H1 (cell line): ENCODE measurements around the gene KCNC1. TPM values are rescaled to one million over a fixed set of nuclear protein-coding genes. Genes with fewer than 3 reads are reported as not detected.

Source experiments
- GABPA ChIP-seq: IDR thresholded peaks from 2 replicates; pipeline ENCODE4 v1.6.1; 2011; ENCODE audit warnings: mild to moderate bottlenecking, low read length, moderate library complexity, borderline replicate concordance; ENCODE audit not compliant: insufficient read depth
- polyA plus RNA-seq, 7 experiments: library from polyadenylated mRNA; depleted of rRNA in 3 of 7; stranded (reverse) in 5 of 7; unstranded in 2 of 7; fragments of >200 nt in 5 of 7; fragments of 200-250 nt in 2 of 7; gene quantifications; 1 replicate in 5 of 7; 2 replicates in 1 of 7; 4 replicates in 1 of 7; pipeline versions ENCODE4 v1.2.1 to v1.2.3, GENCODE V29; 2011 to 2013; ENCODE audit warnings: missing spikeins in 2 of 7, mixed read lengths in 2 of 7
- total RNA-seq: library from RNA; stranded (reverse); fragmentation: NEBNext Ultra II Directional; extraction: Animal tissue kit (Norgen Biotek cat#: 25700); gene quantifications from 2 replicates; pipeline ENCODE4 v1.2.1, GENCODE V29; 2021

KCNC1 gene
- total and polyA plus RNA-seq, 2 of the 8 experiments (the other 6 are each of a cell fraction or from before 2014, with no cell fraction given), result 0.11 to 0.26 TPM

DNA sequence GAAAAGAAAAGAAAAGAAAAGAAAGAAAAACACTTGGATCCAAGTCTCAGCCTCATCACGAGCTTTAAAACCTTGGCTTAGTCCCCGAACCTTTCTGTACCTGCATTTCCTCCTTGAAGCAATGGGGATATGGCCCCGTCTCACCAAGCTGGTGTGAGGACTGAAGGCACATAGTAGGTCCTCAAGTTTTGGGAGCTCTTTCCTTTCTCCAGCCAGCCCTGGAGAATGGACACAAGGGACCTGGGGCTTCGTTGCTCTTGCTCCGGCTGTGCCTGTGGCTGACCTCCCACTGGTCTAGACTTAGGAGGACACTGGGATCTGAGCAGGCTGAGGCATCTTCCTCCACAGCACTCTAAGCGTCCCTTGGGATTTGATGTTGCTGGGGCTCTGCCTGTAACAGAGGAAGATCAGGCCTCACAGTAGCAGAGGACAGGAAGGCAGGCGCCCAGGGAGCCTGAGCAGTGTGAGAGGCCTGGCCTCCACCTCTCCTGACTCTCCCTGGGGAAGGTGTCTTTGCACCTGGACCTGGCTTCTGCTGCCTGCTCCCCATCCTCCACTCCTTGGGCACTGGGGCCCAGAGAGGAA lies 32.8 kb downstream of the KCNC1 start (continued):
- no peak for TF ChIP-seq GABPA
